HG02870 (cell line): Measurements from ENCODE around the gene PRAMEF33.
"Not testable (repeated sequence)": the region's sequence is repeated elsewhere in the genome, so short reads cannot be mapped to it uniquely, and the experiment has no call there.

Experiments
- ATAC-seq: cut with Tn5 transposase; IDR thresholded peaks from one replicate; pipeline ENCODE4 v1.9.1; 2021; ENCODE audit warnings: mild to moderate bottlenecking, moderate library complexity; ENCODE audit not compliant: unreplicated experiment

The PRAMEF33 gene

GRCh38 chr1:13303239-13303638 lies at the start of gene PRAMEF33:
Gene PRAMEF33 (plus strand): TSS chr1:13303539. CDS start chr1:13305955, 2,416 bp downstream.
- not testable (repeated sequence) for ATAC-seq

- not testable (repeated sequence) for ATAC-seq
Observed at GRCh38 chr1:13253898-13254297, 49.4 kb upstream of the PRAMEF33 start, which contains the start of gene PRAMEF5. Gene PRAMEF5 (plus strand): TSS chr1:13254198. CDS start chr1:13259269, 5,071 bp downstream.

GRCh38 chr1:13265124-13265523 lies 38.2 kb upstream of the PRAMEF33 start:
- ATAC-seq, result not testable (repeated sequence)

- not testable (repeated sequence) for ATAC-seq
Observed at GRCh38 chr1:13277016-13277415, 26.3 kb upstream of the PRAMEF33 start.

GRCh38 chr1:13279617-13280016 lies 23.7 kb upstream of the PRAMEF33 start:
- not testable (repeated sequence) for ATAC-seq

GRCh38 chr1:13285037-13285436 lies 18.3 kb upstream of the PRAMEF33 start, which contains the start of gene PRAMEF8:
Gene PRAMEF8 (minus strand): TSS chr1:13285137. CDS start chr1:13284091, 1,046 bp downstream.
- not testable (repeated sequence) for ATAC-seq

- not testable (repeated sequence) for ATAC-seq
Observed at GRCh38 chr1:13289030-13289429, 14.3 kb upstream of the PRAMEF33 start.

GRCh38 chr1:13297216-13297931 lies 6.0 kb upstream of the PRAMEF33 start:
- ATAC-seq, result not testable (repeated sequence)

GRCh38 chr1:13298699-13299098 lies 4.6 kb upstream of the PRAMEF33 start:
- not testable (repeated sequence) for ATAC-seq

GRCh38 chr1:13302197-13302596 lies 1.1 kb upstream of the PRAMEF33 start:
- not testable (repeated sequence) for ATAC-seq

GRCh38 chr1:13315281-13315680 lies 11.9 kb downstream of the PRAMEF33 start, which contains the start of gene PRAMEF15:
Gene PRAMEF15 (plus strand): TSS chr1:13315581. CDS start chr1:13318408, 2,827 bp downstream.
- ATAC-seq, result not testable (repeated sequence)

- ATAC-seq, result not testable (repeated sequence)
Observed at GRCh38 chr1:13342496-13342895, 39.2 kb downstream of the PRAMEF33 start.

- not testable (repeated sequence) for ATAC-seq
Observed at GRCh38 chr1:13347034-13347433, 43.7 kb downstream of the PRAMEF33 start, which contains the start of gene PRAMEF14. Gene PRAMEF14 (minus strand): TSS chr1:13347134. CDS start chr1:13345314, 1,820 bp downstream.

GRCh38 chr1:13353476-13353875 lies 50.1 kb downstream of the PRAMEF33 start:
- ATAC-seq, result not testable (repeated sequence)

GRCh38 chr1:13354475-13354874 lies 51.1 kb downstream of the PRAMEF33 start:
- not testable (repeated sequence) for ATAC-seq

- ATAC-seq, result not testable (repeated sequence)
Observed at GRCh38 chr1:13356774-13357173, 53.4 kb downstream of the PRAMEF33 start.
